DND-41 (cell line): ENCODE measurements around the gene DNAH11.

Experiments used
- ATAC-seq: fragments of 200-7000 bp; cut with Tn5 transposase; 3 replicates; pipeline ENCODE4 v1.9.1; 2021; ENCODE audit warnings: low read depth; ENCODE audit not compliant: insufficient read depth
- DNase-seq: peaks from one replicate; pipeline ENCODE4 v3.0.0-alpha.2; 2020
- H2AFZ ChIP-seq: 2 replicates; pipeline ENCODE4 v1.6.0; 2012; ENCODE audit warnings: low read depth, low read length
- H3K27ac ChIP-seq: 2 replicates; pipeline ENCODE4 v1.5.1; 2012; ENCODE audit warnings: low read length, inconsistent platforms
- H3K27me3 ChIP-seq: fragments of 200-600 bp; sonication (generic); 2 replicates; pipeline ENCODE4 v1.6.0; 2012; ENCODE audit warnings: low read length, mild to moderate bottlenecking, inconsistent platforms; ENCODE audit not compliant: insufficient read depth, poor library complexity
- H3K36me3 ChIP-seq: 2 replicates; pipeline ENCODE4 v1.5.1; 2012; ENCODE audit warnings: low read length, inconsistent platforms; ENCODE audit not compliant: insufficient read depth
- H3K4me1 ChIP-seq: 2 replicates; pipeline ENCODE4 v1.5.1; 2012; ENCODE audit warnings: mild to moderate bottlenecking, low read length; ENCODE audit not compliant: insufficient read depth
- H3K4me2 ChIP-seq: 2 replicates; pipeline ENCODE4 v1.6.0; 2012; ENCODE audit warnings: mild to moderate bottlenecking, moderate library complexity, low read length, inconsistent platforms; ENCODE audit not compliant: insufficient read depth
- H3K4me3 ChIP-seq, 2 experiments: fragments of 200-600 bp in 1 of 2; shearing (Covaris generic) in 1 of 2; 2 replicates each; pipeline ENCODE4 v1.5.1; 2012 to 2016; ENCODE audit warnings: inconsistent platforms in 2 of 2, low read length in 2 of 2, mild to moderate bottlenecking in 2 of 2, low read depth in 1 of 2, moderate library complexity in 1 of 2
- H3K79me2 ChIP-seq: 2 replicates; pipeline ENCODE4 v1.6.0; 2012; ENCODE audit warnings: low read length, inconsistent platforms; ENCODE audit not compliant: insufficient read depth
- H3K9ac ChIP-seq: 2 replicates; pipeline ENCODE4 v1.6.0; 2012; ENCODE audit warnings: low read depth, mild to moderate bottlenecking, inconsistent platforms, low read length, moderate library complexity
- H3K9me3 ChIP-seq: 2 replicates; pipeline ENCODE4 v1.5.1; 2012; ENCODE audit warnings: low read length, moderate library complexity, mild to moderate bottlenecking, inconsistent platforms; ENCODE audit not compliant: insufficient read depth, severe bottlenecking
- H4K20me1 ChIP-seq: 2 replicates; pipeline ENCODE4 v1.6.0; 2012; ENCODE audit warnings: low read length; ENCODE audit not compliant: insufficient read depth
- EZH2 ChIP-seq: IDR thresholded peaks from 3 replicates; pipeline ENCODE4 v1.6.1; 2012; ENCODE audit warnings: borderline replicate concordance, low read depth, mild to moderate bottlenecking, moderate library complexity, low read length, inconsistent platforms; ENCODE audit not compliant: severe bottlenecking
- TF ChIP-seq, protein P1 (sequence below): IDR thresholded peaks from 2 replicates; pipeline ENCODE4 v1.5.1; 2012; ENCODE audit warnings: borderline replicate concordance, low read length, moderate library complexity, mild to moderate bottlenecking; ENCODE audit not compliant: poor library complexity, severe bottlenecking; ENCODE audit errors: extremely low read depth

The DNAH11 gene

DNA sequence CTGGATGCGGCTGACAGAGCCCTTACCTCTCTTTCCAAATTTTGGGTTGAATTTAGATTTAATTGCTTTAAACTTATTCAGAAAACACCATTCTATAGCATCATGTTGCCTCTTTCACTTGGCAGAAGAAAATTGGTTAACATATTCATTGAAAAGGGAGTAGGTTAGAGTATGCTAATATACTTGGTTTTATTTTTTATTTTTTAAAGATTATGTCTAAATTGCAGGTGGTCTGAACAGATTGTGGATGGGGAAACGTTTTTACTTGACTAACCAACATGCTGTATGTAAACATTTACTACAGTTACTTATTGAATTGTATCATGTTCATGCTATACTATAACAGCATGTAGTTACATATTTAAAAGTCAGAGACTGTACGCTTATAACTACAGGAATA lies 65.6 kb downstream of the DNAH11 start:
- Histone ChIP-seq H3K27ac (no peak overlapping the region), H3K4me1 (no peaks in the 10 kb centered on the region), H3K4me2 (no peak overlapping the region), H3K27me3 (no peaks in the 10 kb centered on the region), H4K20me1 (no peaks in the 10 kb centered on the region), H3K79me2 (no peaks in the 10 kb centered on the region), H2AFZ (no peak overlapping the region), H3K4me3 (no peak overlapping the region), H3K9me3 (no peaks in the 10 kb centered on the region), H3K9ac (no peak overlapping the region), H3K36me3 (no peaks in the 10 kb centered on the region)
- no peak for DNase-seq
- TF ChIP-seq, protein P1, sequence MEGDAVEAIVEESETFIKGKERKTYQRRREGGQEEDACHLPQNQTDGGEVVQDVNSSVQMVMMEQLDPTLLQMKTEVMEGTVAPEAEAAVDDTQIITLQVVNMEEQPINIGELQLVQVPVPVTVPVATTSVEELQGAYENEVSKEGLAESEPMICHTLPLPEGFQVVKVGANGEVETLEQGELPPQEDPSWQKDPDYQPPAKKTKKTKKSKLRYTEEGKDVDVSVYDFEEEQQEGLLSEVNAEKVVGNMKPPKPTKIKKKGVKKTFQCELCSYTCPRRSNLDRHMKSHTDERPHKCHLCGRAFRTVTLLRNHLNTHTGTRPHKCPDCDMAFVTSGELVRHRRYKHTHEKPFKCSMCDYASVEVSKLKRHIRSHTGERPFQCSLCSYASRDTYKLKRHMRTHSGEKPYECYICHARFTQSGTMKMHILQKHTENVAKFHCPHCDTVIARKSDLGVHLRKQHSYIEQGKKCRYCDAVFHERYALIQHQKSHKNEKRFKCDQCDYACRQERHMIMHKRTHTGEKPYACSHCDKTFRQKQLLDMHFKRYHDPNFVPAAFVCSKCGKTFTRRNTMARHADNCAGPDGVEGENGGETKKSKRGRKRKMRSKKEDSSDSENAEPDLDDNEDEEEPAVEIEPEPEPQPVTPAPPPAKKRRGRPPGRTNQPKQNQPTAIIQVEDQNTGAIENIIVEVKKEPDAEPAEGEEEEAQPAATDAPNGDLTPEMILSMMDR: no peak
- ATAC-seq: no peak

DNA sequence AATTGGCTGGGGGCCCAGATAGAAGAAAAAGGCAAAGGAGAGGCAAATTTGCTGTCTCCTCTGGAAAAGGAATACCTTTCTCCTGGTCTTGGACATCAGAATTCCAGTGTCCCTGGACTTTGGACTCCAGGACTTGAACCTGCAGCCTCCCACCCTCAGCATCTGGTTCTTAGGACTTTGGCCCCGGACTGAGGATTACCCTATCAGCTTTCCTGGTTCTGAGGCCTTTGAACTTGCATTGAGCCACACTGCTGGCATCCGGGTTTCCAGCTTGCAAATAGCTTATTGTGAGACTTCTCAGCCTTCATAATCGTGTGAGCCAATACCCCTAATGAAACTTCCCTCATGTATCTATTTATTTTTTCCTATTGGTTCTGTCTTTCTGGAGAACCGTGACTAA lies 68.3 kb downstream of the DNAH11 start:
- no peaks in the 10 kb centered on the region for H4K20me1 ChIP-seq
- no peak overlapping the region for H3K4me2 ChIP-seq
- TF ChIP-seq, protein P1: no peak
- TF ChIP-seq EZH2: no peak
- H3K9me3 ChIP-seq: no peaks in the 10 kb centered on the region
- H2AFZ ChIP-seq: no peak overlapping the region
- H3K27ac ChIP-seq: no peak overlapping the region
- H3K4me1 ChIP-seq: no peaks in the 10 kb centered on the region
- no peak overlapping the region for H3K9ac ChIP-seq
- no peaks in the 10 kb centered on the region for H3K27me3 ChIP-seq
- ATAC-seq: no peak
- H3K79me2 ChIP-seq: no peaks in the 10 kb centered on the region
- H3K36me3 ChIP-seq: no peaks in the 10 kb centered on the region
- H3K4me3 ChIP-seq: no peak overlapping the region
- no peak for DNase-seq

DNA sequence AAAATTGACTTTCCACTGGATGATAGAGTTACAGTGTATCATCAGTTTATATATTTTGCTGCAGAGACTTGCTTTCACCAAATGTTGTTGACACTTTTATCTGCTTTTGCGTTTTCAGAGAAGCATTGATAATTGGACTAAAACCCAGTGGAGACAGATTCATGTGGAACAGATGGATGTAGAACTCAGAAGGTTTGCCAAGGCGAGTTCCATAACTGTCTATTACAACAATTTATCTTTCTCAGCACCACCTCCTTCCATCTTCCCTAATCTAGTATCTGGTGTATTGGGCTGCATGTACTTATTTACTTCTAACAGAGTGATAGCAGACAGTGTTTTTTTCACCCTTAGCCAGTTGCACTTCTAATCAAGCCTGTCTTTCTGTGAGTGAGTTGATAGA lies 73.3 kb downstream of the DNAH11 start:
- no peak for ATAC-seq

More for the DNA sequence above, 73.3 kb downstream of the DNAH11 start:
- no peaks in the 10 kb centered on the region for H3K9me3 ChIP-seq
- no peaks in the 10 kb centered on the region for H3K4me1 ChIP-seq
- no peak for DNase-seq
- H4K20me1 ChIP-seq: no peaks in the 10 kb centered on the region
- no peak for TF ChIP-seq EZH2
- TF ChIP-seq, protein P1: no peak
- no peak overlapping the region for H3K4me3 ChIP-seq
- H3K9ac ChIP-seq: no peak overlapping the region
- no peaks in the 10 kb centered on the region for H3K79me2 ChIP-seq
- H3K27me3 ChIP-seq: peaks cover 6% of the 10 kb centered on the region
- no peaks in the 10 kb centered on the region for H3K36me3 ChIP-seq
- H3K4me2 ChIP-seq: no peak overlapping the region
- no peak overlapping the region for H3K27ac ChIP-seq
- H2AFZ ChIP-seq: no peak overlapping the region
